Inferior parietal cortex (tissue), 1 donor: ENCODE data around the gene PLEKHA6.
A peak's percentile ranks its signal among the peaks of the same experiment; 100 is the strongest.

Source experiments
- DNase-seq: peaks from one replicate; pipeline ENCODE4 v3.0.0-alpha.2; 2016; ENCODE audit errors: extremely low spot score

PLEKHA6 gene, protein sequence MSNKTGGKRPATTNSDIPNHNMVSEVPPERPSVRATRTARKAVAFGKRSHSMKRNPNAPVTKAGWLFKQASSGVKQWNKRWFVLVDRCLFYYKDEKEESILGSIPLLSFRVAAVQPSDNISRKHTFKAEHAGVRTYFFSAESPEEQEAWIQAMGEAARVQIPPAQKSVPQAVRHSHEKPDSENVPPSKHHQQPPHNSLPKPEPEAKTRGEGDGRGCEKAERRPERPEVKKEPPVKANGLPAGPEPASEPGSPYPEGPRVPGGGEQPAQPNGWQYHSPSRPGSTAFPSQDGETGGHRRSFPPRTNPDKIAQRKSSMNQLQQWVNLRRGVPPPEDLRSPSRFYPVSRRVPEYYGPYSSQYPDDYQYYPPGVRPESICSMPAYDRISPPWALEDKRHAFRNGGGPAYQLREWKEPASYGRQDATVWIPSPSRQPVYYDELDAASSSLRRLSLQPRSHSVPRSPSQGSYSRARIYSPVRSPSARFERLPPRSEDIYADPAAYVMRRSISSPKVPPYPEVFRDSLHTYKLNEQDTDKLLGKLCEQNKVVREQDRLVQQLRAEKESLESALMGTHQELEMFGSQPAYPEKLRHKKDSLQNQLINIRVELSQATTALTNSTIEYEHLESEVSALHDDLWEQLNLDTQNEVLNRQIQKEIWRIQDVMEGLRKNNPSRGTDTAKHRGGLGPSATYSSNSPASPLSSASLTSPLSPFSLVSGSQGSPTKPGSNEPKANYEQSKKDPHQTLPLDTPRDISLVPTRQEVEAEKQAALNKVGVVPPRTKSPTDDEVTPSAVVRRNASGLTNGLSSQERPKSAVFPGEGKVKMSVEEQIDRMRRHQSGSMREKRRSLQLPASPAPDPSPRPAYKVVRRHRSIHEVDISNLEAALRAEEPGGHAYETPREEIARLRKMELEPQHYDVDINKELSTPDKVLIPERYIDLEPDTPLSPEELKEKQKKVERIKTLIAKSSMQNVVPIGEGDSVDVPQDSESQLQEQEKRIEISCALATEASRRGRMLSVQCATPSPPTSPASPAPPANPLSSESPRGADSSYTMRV

DNA sequence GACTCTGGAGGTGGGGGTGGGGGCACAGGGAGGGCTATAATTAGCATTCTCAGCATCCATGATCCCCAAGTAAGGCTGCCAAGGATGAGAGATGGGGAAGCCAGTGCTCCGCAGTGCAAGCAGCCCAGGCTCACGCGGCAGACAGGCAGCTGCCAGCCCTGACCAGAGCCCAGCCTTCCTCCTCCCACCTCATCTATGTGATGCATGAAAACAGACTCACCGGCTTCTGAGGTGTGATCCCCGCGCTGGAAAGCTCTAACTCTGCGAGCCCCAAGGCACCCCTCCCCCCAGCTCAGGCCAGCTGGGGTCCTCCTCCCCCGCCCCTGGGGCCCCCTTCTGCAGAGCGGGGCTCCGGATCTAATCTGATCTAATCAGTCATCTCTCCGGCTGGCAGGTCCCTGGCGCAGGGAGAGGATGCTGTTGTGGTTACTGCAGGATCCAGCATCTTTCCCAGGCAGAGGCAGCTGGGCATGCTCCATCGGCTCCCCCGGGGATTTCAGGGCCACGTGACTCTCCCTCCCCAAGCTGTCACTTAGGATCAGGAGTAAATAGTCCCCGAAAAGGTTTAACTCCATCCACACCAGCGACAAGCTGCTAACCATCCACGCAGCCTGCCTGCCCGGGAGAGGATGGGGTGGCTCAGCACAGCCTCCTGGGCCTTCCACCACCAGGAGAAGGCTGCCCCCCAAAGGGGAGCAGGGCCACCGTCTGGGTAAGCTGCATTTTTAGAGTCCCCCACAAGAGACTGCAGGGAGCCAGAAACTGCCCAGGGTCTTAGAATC, at the start of gene PLEKHA6:
Gene PLEKHA6, minus strand, starts transcription at position 456 of the 782 bp plus-strand sequence. CDS start 86,202 bp downstream, outside the sequence.
- peak; percentile 77 for DNase-seq

DNA sequence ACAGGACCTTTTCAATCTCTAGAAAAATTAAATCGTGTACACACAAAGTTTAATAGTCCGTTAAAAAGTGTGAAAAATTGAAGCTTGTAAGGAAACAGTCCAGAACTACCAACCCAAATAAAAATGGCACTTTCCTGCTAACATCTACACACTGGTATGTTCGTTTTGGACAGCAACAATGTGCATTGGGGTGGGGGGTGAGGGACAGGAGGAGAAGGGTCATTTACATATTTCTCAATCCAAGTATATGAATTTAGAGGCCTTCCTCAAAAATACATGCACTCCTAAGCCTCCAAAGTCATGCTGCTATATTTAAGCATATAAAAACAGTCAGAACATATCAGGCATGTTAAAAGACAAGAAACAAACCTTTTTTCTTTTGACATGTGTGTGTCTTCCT, 49.4 kb upstream of the PLEKHA6 start:
- DNase-seq = no peak

DNA sequence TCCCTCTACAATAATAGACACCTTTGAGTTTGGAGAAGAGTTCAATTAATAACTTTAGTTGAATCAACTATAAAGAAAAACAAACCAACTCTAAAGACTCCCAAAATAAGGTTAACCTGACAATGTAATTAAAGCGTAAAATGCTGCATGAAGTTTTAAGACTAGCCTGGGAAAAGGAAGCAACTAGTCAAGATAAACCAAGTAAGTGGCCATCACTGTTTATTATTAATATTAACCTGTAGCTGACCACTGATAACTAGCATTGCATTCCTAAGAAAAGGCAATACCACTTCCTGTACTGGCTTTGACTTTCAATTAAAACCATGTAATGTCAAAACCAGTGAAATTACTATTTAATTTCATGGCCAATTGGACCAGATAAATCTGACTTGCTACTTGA, 48.9 kb upstream of the PLEKHA6 start:
- DNase-seq = no peak

DNA sequence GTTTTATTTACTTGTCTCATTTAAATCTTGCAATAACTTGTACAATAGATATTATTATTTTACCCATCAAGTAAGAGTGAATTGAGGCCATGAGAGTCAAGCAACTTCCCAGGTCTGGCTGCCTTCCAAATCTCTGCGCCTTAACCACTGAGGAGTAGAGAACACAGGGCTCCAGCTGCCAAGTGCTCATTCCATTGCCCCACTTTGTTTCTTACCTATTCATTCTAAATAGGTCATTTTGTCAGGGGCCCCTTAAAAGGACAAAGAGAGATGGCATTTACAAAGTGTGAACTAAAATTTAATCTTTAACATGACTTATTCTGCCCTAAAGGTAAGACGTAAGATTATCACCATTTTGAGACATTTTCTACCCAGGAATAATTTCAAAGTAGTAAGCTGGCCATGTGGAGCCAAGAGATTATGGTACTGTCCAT, 48.4 kb upstream of the PLEKHA6 start:
- no peak for DNase-seq

DNA sequence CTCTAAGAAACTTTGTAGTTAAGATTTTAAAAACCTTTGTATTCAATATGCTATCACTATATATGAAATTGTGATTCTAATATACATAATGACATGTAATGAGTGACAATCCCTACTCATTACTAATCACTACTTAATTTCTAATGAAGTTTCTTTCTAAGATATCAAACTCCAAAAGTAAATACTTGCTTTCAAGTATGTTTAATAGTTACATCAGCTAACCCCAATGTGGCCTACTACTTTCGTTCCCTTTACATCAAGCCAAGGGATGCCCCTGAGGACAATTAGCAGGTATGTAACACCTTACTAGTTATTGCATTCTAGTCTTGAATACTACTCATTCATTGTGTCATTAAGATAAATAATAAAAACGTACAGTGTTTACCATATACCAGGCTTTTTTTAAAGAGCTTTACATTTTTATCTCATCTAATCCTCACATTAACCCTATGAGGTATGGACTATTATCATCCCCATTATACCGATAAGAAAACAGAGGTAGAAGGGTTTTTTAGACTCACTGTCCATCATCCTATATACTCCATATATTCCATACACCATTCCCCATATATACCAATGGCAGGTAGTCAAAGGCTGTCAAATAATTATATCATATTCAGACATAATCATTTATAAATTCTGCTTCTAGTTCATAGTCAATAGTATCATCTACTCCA, 47.7 kb upstream of the PLEKHA6 start:
- no peak for DNase-seq

DNA sequence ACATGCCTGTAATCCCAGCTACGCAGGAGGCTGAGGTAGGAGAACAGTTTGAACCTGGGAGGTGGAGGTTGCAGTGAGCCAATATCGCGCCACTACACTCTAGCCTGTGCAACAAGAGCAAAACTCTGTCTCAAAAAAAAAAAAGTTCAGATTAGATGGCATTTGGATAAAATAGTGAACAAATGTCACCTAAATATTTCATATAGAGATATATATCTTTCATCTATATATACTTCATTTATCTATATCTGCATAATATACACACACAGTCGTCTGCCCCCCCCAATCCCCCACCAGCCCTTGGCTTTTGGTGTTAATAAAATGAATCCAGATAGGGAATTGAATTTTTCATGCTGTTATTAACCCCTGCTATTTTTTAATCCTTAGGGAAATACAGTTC, 46.9 kb upstream of the PLEKHA6 start:
- no peak for DNase-seq

DNA sequence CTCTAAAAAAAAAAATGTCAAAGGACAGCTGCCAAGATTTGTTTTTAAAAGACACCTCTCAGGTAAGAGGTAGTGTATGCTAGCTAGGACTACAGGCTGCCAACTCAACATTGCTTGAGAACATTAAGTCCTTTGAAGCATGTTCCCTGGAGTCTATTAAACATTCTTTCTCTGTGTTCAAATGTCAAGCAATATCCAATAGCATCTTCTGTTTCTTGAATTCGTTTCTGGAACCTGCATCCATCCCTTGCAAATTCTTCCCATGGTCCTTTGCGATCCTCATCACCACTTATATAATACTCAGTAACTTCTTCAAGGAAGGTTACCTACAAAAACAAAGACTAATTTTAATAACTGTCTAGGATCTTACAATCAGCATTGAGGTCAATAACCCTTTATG, 46.3 kb upstream of the PLEKHA6 start:
- DNase-seq = no peak

DNA sequence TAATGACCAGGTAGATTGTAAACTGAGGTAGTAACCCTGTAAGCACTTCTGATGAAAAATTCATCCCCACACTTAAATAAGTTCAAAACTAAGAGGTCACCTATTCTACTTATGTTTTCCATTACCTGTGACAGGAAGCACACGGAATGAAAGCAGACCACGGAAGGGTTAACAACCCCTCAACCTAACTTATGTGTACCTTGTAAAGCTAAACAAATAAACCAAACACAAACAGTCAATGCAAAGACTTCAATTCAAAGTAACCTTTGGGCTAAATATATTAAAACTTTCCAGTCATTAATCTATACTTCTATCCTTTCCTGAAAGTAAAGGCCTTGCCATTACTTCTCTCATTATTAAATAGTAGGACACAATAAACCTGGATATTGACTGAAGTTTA, 44.9 kb upstream of the PLEKHA6 start:
- no peak for DNase-seq

DNA sequence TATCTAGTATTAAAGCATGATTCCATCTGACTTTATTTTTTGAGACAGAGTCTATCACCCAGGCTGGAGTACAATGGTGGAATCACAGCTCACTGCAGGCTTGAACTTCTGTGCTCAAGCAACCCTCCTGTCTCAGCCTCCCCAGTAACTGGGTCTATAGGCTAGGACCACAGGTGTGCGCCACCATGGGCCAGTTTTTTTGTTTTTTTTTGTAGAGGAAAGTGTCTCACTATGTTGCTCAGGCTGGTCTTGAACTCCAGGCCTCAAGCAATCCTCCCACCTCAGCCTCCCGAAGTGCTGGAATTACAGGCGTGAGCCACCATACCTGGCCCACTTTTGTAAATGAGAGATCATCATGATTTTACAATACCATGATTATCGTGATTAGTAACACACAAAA, 42.7 kb upstream of the PLEKHA6 start:
- DNase-seq = no peak

DNA sequence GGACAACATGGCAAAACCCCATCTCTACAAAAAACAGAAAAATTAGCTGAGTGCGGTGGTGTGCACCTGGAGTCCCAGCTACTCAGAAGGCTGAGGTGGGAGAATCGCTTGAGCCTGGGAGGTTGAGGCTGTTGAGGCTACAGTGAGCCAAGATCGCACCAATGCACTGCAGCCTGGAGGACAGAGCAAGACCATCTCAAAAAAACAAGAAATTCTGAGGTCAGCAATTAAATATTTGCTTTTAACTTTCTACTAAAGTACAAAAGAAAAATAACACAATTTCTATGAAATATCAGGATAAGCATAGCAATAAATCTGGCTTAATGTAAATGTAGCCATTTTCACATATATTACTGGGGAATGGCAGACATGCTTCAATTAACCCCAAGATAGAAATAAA, 42.0 kb upstream of the PLEKHA6 start:
- no peak for DNase-seq

DNA sequence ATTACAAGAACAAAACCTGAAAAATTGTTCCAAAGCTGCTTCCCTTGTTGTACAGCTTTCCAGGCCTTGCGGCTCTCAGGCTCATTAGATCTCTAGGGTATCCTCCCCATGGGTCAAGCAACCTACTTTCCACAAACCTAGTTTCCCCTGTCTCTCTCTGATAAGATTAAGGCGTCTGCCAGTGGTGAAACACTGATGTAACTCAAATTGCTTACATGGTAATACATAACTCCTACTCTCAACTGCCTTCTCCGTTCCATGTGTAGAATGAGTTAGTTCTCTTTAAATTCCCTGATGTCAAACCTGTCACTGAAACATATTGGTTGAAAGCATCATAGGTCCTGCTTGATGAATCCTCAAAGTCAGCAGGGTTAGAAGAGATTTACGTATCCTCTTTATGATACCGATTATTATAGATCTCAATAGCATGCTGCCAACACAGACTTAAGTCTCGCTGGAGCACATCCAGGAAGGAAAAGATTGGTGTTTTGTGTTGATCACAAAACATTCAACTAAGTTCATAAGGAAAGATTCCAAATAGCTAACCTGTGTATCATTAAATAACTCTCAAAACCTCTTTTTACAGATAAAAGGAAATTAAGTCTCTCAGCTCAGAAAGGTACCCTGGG, 41.3 kb upstream of the PLEKHA6 start:
- DNase-seq = no peak

DNA sequence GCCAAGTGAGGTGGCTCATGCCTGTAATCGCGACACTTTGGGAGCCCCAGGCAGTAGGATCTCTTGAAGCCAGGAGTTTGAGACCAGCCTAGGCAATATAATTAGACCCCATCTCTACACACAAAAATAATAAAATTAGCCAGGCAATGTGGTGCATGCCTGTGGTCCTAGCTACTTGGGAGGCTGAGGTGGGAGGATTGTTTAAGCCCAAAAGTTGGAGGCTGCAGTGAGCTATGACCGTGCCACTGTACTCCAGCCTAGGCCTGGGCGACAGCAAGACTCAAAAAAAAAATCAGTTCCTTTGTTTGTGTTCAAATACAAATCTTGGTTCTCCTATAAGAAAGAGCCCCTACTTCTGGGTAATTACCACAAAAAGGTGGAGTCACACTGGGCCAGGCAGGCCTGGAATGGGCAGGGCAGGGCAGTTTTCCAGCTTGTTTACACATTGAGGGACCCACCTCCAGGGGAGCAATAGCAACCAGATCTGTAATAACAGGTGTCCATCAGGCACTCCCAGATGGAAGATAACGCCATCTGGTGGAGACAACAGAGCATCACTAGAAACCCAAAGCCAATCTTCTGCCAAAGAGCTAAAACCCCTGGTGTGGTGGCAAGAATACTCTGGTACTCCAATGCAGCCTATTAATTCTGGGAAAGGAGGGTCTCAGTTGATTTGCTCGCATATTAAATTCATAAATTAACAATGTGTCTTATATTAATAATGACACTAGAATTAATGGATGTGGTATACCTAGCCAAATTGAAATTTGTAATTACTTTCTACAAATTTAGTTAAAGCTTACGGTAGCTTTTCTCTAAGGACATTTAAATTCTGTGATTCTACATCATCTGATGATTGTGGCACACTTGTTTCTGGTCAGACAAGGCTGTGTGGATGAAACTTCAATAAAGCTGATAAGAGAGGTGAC, 38.7 kb upstream of the PLEKHA6 start:
- DNase-seq = peak; percentile 84

DNA sequence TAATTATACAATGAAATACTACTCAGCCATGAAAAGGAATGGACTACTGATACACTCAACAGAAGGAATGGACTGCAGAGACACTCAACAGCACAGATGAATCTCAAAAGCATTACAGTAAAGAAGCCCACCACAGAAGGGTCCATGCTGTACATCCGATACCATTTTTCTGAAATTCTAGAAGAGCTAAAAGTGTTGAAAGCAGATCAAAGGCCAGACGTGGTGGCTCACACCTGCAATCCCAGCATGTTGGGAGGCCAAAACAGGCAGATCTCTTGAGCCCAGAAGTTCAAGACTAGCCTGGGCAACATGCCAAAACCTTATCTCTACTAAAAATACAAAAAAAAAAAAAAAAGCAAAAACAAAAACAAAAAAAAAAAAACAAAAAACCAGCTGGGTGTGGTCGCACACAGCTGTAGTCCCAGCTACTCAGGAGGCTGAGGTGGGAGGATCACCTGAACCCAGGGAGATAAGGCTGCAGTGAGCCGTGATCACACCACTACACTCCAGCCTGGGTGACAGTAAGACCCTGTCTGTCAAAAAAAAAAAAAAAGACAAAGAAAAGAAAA, 36.4 kb upstream of the PLEKHA6 start:
- DNase-seq = no peak

DNA sequence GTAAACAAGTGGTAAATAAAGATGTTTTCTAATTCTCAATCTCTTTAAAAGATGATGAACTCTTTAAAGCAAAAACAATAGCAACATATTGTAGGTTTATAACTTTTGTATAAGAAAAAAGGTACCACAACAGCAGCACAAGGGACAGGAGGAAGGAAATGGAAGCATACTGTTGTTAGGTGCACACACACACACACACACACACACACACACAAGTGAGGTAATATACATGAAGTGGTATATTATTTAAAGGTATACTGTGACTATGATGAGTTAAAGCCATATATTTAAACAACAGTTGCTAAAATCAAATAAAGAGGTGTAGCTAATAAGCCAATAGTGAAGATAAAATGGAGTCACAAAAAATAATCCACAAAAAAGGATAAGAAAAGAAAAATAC, 31.9 kb upstream of the PLEKHA6 start:
- DNase-seq = no peak

DNA sequence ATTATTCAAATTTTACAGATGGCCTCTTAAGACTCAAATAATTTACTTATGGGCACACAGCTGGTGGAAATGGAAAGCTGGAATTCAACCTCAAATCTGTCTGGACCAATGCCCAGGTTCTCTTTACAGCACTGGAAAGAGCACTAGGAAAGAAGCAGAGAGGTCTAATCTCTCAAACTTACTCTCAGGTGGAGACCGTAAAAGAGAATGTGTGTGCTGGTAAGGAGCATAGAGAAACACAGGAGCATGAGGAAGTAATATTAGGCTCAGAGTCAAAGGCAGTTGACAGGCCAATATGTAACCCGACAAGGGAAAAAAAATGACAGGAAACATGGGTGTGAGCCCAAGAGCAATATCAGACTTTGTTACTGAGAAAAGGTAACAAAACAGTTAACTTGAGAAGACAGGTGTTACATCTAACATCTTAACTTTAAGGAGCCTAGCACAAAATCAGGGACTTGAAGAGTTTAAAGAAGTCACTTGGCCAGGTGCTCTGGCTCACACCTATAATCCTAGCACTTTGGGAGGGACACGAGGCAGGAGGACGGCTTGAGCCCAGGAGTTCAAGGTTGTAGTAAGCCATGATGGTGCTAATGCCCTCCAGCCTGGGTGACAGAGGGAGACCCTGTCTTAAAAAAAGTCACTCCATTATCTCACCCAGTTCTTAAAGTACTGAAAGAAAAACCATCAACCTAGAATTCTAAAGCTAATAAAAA, 31.2 kb upstream of the PLEKHA6 start:
- DNase-seq = no peak

DNA sequence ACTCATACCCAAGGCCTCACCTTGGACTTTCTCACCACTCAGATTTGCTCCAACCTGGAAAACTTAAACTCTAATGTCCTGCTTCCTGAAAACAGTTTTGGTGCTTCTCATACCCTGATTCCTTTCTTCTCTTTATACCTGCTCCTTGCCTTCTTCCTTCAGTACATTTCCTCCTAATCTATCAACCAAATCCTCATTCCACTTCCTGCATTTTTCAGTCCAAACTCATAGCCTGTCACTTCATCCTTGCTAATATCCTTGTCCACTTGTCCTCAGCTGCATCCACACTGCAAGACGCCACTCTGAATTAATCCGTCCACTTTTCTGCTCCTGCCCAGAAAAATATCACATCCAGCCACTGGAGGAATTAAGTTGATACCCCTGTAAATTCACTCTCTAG, 26.0 kb upstream of the PLEKHA6 start:
- no peak for DNase-seq

DNA sequence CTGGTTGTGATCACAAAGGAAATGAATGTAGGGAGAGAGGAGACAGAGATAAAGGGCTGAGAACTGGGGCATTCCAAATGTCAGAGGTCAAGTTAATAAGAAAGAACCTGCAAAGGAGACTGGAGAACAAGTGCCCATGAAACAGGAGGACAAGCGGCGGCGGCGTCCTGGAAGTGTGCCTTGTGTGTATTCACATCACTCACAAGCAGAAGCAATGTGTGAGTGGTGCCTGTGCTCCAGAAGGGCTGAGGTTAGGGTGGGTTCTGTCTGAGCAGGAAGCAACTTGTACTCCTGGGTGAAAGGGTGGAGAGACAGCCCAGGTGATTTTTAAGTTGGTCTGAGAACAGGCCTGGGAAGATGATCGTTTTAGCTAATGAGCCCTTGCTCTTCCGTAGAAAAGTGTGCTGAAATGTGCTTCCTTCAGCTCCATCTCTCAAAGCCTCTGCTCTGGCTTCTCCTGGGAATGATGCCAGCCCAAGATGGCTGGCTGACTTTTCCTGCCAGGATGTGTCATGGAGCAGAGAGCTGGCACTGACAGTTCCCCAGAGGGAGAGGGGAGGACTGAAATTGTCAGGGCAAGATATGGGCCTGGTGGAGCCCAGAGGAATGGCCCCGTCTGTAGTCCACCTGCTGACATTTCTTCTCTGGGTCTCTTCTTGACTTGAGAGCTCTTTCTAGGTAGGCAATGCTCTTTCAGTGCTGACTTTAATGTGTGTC, 25.1 kb upstream of the PLEKHA6 start:
- peak; percentile 64 for DNase-seq
